ENCODE results near the gene CREBZF. TPM values are rescaled to one million over a fixed set of nuclear protein-coding genes. Genes with fewer than 3 reads are reported as not detected.
"Not testable (repeated sequence)": the region's sequence is repeated elsewhere in the genome, so short reads cannot be mapped to it uniquely, and the experiment has no call there.

CREBZF gene
- total and polyA plus RNA-seq, 8 donors = 13.7 to 41.6 (median 21.3) TPM

GRCh38 chr11:85656777-85657176 is 8.2 kb downstream of the CREBZF start:
- ATAC-seq (no peak), DNase-seq (no peak), FAIRE-seq (no peak)
- Histone ChIP-seq H3K4me1 (peaks cover 19 to 34% (median 28%) of the 10 kb centered on the region in 3 donors), H3K27me3 (no peaks in the 10 kb centered on the region), H3K27ac (no peak overlapping the region), H3K9me3 (no peaks in the 10 kb centered on the region), H3K36me3 (peaks cover 0 to 27% (median 17%) of the 10 kb centered on the region in 3 donors), H3K4me3 (no peak overlapping the region)
- intact Hi-C loops (cut with DNase I) = no loop called here
- WGBS, 2 donors = 76 to 89% methylated on average over 1 of the region's 1 CpG
- TF ChIP-seq, protein P1, sequence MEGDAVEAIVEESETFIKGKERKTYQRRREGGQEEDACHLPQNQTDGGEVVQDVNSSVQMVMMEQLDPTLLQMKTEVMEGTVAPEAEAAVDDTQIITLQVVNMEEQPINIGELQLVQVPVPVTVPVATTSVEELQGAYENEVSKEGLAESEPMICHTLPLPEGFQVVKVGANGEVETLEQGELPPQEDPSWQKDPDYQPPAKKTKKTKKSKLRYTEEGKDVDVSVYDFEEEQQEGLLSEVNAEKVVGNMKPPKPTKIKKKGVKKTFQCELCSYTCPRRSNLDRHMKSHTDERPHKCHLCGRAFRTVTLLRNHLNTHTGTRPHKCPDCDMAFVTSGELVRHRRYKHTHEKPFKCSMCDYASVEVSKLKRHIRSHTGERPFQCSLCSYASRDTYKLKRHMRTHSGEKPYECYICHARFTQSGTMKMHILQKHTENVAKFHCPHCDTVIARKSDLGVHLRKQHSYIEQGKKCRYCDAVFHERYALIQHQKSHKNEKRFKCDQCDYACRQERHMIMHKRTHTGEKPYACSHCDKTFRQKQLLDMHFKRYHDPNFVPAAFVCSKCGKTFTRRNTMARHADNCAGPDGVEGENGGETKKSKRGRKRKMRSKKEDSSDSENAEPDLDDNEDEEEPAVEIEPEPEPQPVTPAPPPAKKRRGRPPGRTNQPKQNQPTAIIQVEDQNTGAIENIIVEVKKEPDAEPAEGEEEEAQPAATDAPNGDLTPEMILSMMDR (IDR thresholded peaks at IDR 0.05) = no peak

DNA sequence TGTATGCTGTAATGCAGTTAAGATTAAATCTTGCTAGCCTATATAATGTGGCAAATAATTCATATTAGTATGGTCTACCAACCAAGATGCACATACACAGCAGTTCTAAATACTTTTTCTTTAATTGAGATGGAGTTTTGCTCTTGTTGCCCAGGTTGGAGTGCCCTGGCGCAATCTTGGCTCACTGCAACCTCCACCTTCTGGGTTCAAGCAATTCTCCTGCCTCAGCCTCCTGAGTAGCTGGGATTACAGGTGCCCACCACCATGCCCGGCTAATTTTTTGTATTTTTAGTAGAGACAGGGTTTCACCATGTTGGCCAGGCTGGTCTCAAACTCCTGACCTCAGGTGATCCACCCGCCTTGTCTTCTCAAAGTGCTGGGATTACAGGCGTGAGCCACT is 10.6 kb downstream of the CREBZF start:
- H3K4me3 ChIP-seq; FAIRE-seq; ATAC-seq; H3K27ac ChIP-seq; H3K27me3 ChIP-seq; H3K9me3 ChIP-seq; DNase-seq; intact Hi-C loops (cut with DNase I): not testable (repeated sequence)
- Histone ChIP-seq H3K36me3 (peaks cover 0 to 18% (median 15%) of the 10 kb centered on the region in 3 donors), H3K4me1 (peaks cover 12 to 27% (median 19%) of the 10 kb centered on the region in 3 donors)
- 97 to 99% methylated on average over 3 to 4 of the region's 4 CpGs for WGBS, 2 donors

DNA sequence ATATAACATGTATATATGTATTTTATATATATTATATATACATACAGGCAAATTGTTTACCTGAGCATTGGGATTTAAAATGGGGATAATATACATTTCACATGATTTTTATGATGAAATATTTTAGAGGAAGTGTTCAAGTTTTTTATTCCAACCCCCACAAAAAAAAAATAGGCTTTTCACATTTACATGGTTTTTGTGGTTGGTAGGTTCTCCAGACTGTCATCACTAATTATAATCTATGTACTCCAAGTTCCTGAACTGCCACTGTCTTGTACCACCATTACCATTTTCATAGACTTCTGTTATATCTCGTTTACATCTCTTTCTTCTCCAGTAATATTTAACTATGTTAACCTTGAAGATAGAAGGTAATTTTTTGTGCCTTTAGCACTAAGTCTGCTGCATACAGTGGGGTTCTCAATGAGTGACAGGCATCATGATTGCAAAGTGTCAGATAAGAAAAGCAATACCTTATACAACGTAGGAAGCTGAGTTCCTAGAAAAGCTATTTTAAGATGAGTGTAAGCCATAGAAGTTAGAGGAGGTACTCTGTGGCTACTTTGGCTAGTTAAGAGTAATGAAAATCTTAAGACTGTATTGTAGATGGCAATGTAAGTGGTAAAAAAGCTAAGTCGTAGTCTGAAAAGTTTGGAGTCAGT is 12.0 kb downstream of the CREBZF start:
- intact Hi-C loops (cut with DNase I) = no loop called here
- no peaks in the 10 kb centered on the region for H3K27me3 ChIP-seq
- FAIRE-seq = no peak
- H3K27ac ChIP-seq = no peak overlapping the region
- TF ChIP-seq, protein P1 (IDR thresholded peaks at IDR 0.05) = no peak
- H3K36me3 ChIP-seq = peaks cover 0 to 18% (median 13%) of the 10 kb centered on the region in 3 donors
- DNase-seq = no peak
- H3K4me3 ChIP-seq = no peak overlapping the region
- ATAC-seq = no peak
- peaks cover 0 to 19% (median 15%) of the 10 kb centered on the region in 3 donors for H3K4me1 ChIP-seq
- H3K9me3 ChIP-seq = no peaks in the 10 kb centered on the region
- 39 to 41% methylated on average over 3 of the region's 3 CpGs for WGBS, 2 donors

- H3K9me3 ChIP-seq = no peaks in the 10 kb centered on the region
- H3K36me3 ChIP-seq = peaks cover 0 to 5% (median 1%) of the 10 kb centered on the region in 3 donors
- peaks cover 7 to 25% (median 22%) of the 10 kb centered on the region in 3 donors for H3K4me1 ChIP-seq
- intact Hi-C loops (cut with DNase I) = no loop called here
- ATAC-seq (no peak), FAIRE-seq (no peak), DNase-seq (no peak)
- no peaks in the 10 kb centered on the region for H3K27me3 ChIP-seq
- H3K4me3 ChIP-seq = no peak overlapping the region
- TF ChIP-seq, protein P1 (IDR thresholded peaks at IDR 0.05) = no peak
- WGBS, 2 donors = 83 to 84% methylated on average over 1 of the region's 1 CpG
- no peak overlapping the region for H3K27ac ChIP-seq
Measured at GRCh38 chr11:85651118-85651517, 13.8 kb downstream of the CREBZF start.

GRCh38 chr11:85647604-85648299 is 17.2 kb downstream of the CREBZF start, which contains the start of gene TMEM126A:
TMEM126A (plus strand) TSS chr11:85647967; CDS start chr11:85650256, 2,289 bp downstream.
- no peaks in the 10 kb centered on the region for H3K9me3 ChIP-seq
- no peaks in the 10 kb centered on the region for H3K36me3 ChIP-seq
- intact Hi-C loops (cut with DNase I) = no loop called here
- peak; percentile 86 to 95 (median 91) for DNase-seq
- 0% methylated on average over 33 of the region's 33 CpGs for WGBS, 2 donors
- FAIRE-seq = peak; percentile 26
- peak; percentile 98 to 100 (median 98) for ATAC-seq
- peaks cover 7 to 22% (median 16%) of the 10 kb centered on the region in 3 donors for H3K4me1 ChIP-seq
- no peaks in the 10 kb centered on the region for H3K27me3 ChIP-seq
- TF ChIP-seq, protein P1 (IDR thresholded peaks at IDR 0.05) = no peak
- H3K4me3 ChIP-seq = peak within 1 kb of the TSS; percentile 41 to 61 (median 49)
- H3K27ac ChIP-seq = peak within 1 kb of the TSS; percentile 68 to 87 (median 77)
